ENCODE measurements around the gene ATP5IF1.

The ATP5IF1 gene

GRCh38 chr1:28265577-28265976 lies 29.7 kb downstream of the ATP5IF1 start:
- no peak overlapping the region for H3K4me3 ChIP-seq (ENCODE audit: low read depth, low read length)
- no peak for TF ChIP-seq CTCF (IDR thresholded peaks at IDR 0.05; ENCODE audit: control insufficient read depth, extremely low read depth, insufficient read depth)
- DNase-seq (ENCODE audit: low read depth), result no peak

- no peak for DNase-seq (ENCODE audit: low read depth)
- no peak for TF ChIP-seq CTCF (IDR thresholded peaks at IDR 0.05; ENCODE audit: control insufficient read depth, extremely low read depth, insufficient read depth)
- H3K4me3 ChIP-seq (ENCODE audit: low read depth, low read length), result no peak overlapping the region
Observed at GRCh38 chr1:28266920-28267322, 31.0 kb downstream of the ATP5IF1 start.

GRCh38 chr1:28267633-28268032 lies 31.7 kb downstream of the ATP5IF1 start:
- no peak for TF ChIP-seq CTCF (IDR thresholded peaks at IDR 0.05; ENCODE audit: control insufficient read depth, extremely low read depth, insufficient read depth)
- DNase-seq (ENCODE audit: low read depth), result no peak
- H3K4me3 ChIP-seq (ENCODE audit: low read depth, low read length), result no peak overlapping the region

- TF ChIP-seq CTCF (IDR thresholded peaks at IDR 0.05; ENCODE audit: control insufficient read depth, extremely low read depth, insufficient read depth), result no peak
Observed at GRCh38 chr1:28269529-28269928, 33.6 kb downstream of the ATP5IF1 start.

GRCh38 chr1:28272215-28272852 lies 36.4 kb downstream of the ATP5IF1 start:
- H3K4me3 ChIP-seq (ENCODE audit: low read depth, low read length), result no peak overlapping the region
- no peak for DNase-seq (ENCODE audit: low read depth)
- no peak for TF ChIP-seq CTCF (IDR thresholded peaks at IDR 0.05; ENCODE audit: control insufficient read depth, extremely low read depth, insufficient read depth)

More at GRCh38 chr1:28269529-28269928, 33.6 kb downstream of the ATP5IF1 start:
- DNase-seq (ENCODE audit: low read depth), result no peak
- H3K4me3 ChIP-seq (ENCODE audit: low read depth, low read length), result no peak overlapping the region

- no peak for TF ChIP-seq CTCF (IDR thresholded peaks at IDR 0.05; ENCODE audit: control insufficient read depth, extremely low read depth, insufficient read depth)
- DNase-seq (ENCODE audit: low read depth), result no peak
- no peak overlapping the region for H3K4me3 ChIP-seq (ENCODE audit: low read depth, low read length)
Observed at GRCh38 chr1:28273216-28273860, 37.4 kb downstream of the ATP5IF1 start.

- TF ChIP-seq CTCF (IDR thresholded peaks at IDR 0.05; ENCODE audit: control insufficient read depth, extremely low read depth, insufficient read depth), result no peak
- no peak for DNase-seq (ENCODE audit: low read depth)
- no peak overlapping the region for H3K4me3 ChIP-seq (ENCODE audit: low read depth, low read length)
Observed at GRCh38 chr1:28278763-28279162, 42.8 kb downstream of the ATP5IF1 start.

Data from LNCaP clone FGC (cell line).